Gastrocnemius medialis (tissue), 4 donors: Measurements from ENCODE around the gene MGA. TPM values are rescaled to one million over a fixed set of nuclear protein-coding genes. Genes with fewer than 3 reads are reported as not detected.

Experiments used
- ATAC-seq, 2 donors: fragments of 150-250 bp; one replicate each; pipeline ENCODE4 v1.9.1; 2016
- DNase-seq, 2 donors: peaks; one replicate each; pipeline ENCODE4 v3.0.0-alpha.2; 2019
- H3K27ac ChIP-seq, 4 donors: fragments of 200-600 bp; sonication (generic); 1 replicate in 1 of 4; 2 replicates in 3 of 4; pipeline ENCODE4 v1.5.1; 2016 to 2018; ENCODE audit warnings: mild to moderate bottlenecking in 2 of 4, moderate library complexity in 1 of 4
- H3K27me3 ChIP-seq, 3 donors: fragments of 200-600 bp; sonication (generic) in 2 of 3; 1 replicate in 1 of 3; 2 replicates in 2 of 3; pipeline versions ENCODE4 v1.5.1 to v1.6.0; 2016 to 2019; ENCODE audit warnings: mild to moderate bottlenecking in 1 of 3, moderate library complexity in 1 of 3
- H3K36me3 ChIP-seq, 2 donors: fragments of 200-600 bp; sonication (generic) in 1 of 2; one replicate each; pipeline ENCODE4 v1.5.1; 2017 to 2018
- H3K4me1 ChIP-seq, 2 donors: fragments of 200-600 bp; sonication (generic) in 1 of 2; one replicate each; pipeline ENCODE4 v1.5.1; 2016 to 2017; ENCODE audit warnings: mild to moderate bottlenecking in 2 of 2
- H3K4me3 ChIP-seq, 4 donors: fragments of 200-600 bp; sonication (generic) in 3 of 4; 1 replicate in 1 of 4; 2 replicates in 3 of 4; pipeline ENCODE4 v1.5.1; 2016 to 2019; ENCODE audit warnings: mild to moderate bottlenecking in 2 of 4
- H3K9me3 ChIP-seq, 3 donors: fragments of 200-600 bp; sonication (generic) in 2 of 3; 1 replicate in 1 of 3; 2 replicates in 2 of 3; pipeline ENCODE4 v1.5.1; 2016 to 2019
- CTCF ChIP-seq, 5 experiments: fragments of 450-650 bp in 3 of 5; fragments of 200-600 bp in 2 of 5; sonication (generic) in 2 of 5; IDR thresholded peaks in 4 of 5; conservative IDR thresholded peaks in 1 of 5; 1 replicate in 4 of 5; 2 replicates in 1 of 5; pipeline ENCODE4 v1.5.1; 2016 to 2019; ENCODE audit warnings: antibody characterized with exemption in 5 of 5, mild to moderate bottlenecking in 3 of 5, moderate library complexity in 3 of 5
- POLR2A ChIP-seq, 2 donors: fragments of 450-650 bp; IDR thresholded peaks; one replicate each; pipeline ENCODE4 v1.6.1; 2017; ENCODE audit warnings: antibody characterized with exemption in 2 of 2, mild to moderate bottlenecking in 2 of 2, moderate library complexity in 2 of 2
- in situ Hi-C, 4 donors: fragments of 200-750 bp; cut with MboI; loops; one replicate each; pipeline versions ENCODE4 v1.15.0 to v1.8.0; 2017; ENCODE audit warnings: low sequenced_read_pairs in 4 of 4
- intact Hi-C: fragments of 100-400 bp; cut with DNase I; formaldehyde crosslinking; loops from one replicate; pipeline ENCODE4 v1.15.1; 2023; ENCODE audit warnings: low total_unique reads
- total RNA-seq, 4 donors: library from RNA; depleted of rRNA; stranded (reverse); fragments of >200 nt; gene quantifications; one replicate each; pipeline versions ENCODE4 v1.1.0 to v1.2.3, GENCODE V29; 2016

Gene MGA
- total RNA-seq, 4 donors from 2014 or later, result 17.0 to 27.8 (median 23.6) TPM

DNA sequence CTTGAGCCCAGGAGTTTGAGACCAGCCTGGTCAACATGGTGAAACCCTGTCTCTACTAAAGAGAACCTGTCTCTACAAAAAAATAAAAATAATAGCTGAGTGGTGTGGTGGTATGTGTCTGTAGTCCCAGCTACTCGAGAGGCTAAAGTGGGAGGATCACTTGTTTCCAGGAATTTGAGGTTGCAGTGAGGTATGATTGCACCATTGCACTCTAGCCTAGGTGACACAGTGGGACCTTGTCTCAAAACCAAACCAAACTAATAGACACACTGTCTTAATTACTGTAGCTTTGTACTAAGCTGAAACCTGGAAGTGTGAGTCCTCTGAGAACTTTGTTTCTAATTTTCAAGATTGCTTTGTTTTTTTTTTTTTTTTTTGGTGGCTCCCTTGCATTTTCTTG is 30.4 kb downstream of the MGA start:
- Histone ChIP-seq H3K36me3 (no peaks in the 10 kb centered on the region), H3K4me3 (no peak overlapping the region), H3K4me1 (peaks cover 10 to 18% of the 10 kb centered on the region in 2 donors), H3K9me3 (no peaks in the 10 kb centered on the region), H3K27me3 (no peaks in the 10 kb centered on the region), H3K27ac (no peak overlapping the region)
- DNase-seq (no peak), ATAC-seq (no peak)
- in situ Hi-C loops (no loop called here), intact Hi-C loops (no loop called here)
- TF ChIP-seq POLR2A (IDR thresholded peaks at IDR 0.05) (no peak), CTCF (IDR thresholded peaks at IDR 0.05 in 4 of 5, conservative IDR thresholded peaks at IDR 0.05 in 1 of 5) (no peak)

DNA sequence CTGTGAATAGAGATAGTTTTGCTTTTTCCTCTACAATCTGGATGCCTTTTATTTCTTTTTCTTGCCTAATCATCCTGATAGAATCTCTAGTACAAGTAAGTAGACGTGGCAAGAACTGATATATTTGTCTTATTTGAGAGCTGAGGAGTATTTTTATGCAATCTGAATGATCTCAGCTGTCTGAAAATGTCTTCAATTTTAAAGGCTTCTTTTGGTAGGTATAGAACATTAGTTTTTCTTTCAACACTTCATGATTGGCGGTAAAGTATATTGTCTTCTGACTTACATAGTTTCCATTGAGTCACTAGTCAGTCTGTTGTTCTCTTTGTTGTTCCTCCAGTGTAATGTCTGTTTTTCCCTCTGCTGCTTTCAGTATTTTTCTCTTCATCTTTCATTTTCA is 31.3 kb downstream of the MGA start:
- no peaks in the 10 kb centered on the region for H3K9me3 ChIP-seq
- intact Hi-C loops, result no loop called here
- H3K4me3 ChIP-seq, result no peak overlapping the region
- H3K4me1 ChIP-seq, result peaks cover 10 to 18% of the 10 kb centered on the region in 2 donors
- in situ Hi-C loops, result no loop called here
- peaks cover 0 to 4% of the 10 kb centered on the region in 2 donors for H3K36me3 ChIP-seq
- no peak for TF ChIP-seq POLR2A (IDR thresholded peaks at IDR 0.05)
- TF ChIP-seq CTCF (IDR thresholded peaks at IDR 0.05 in 4 of 5, conservative IDR thresholded peaks at IDR 0.05 in 1 of 5), result no peak
- DNase-seq (no peak), ATAC-seq (no peak)
- no peaks in the 10 kb centered on the region for H3K27me3 ChIP-seq
- H3K27ac ChIP-seq, result no peak overlapping the region

GRCh38 chr15:41692049-41692448 is 31.8 kb downstream of the MGA start:
- in situ Hi-C loops (no loop called here), intact Hi-C loops (no loop called here)
- no peak for ATAC-seq
- no peak overlapping the region for H3K4me3 ChIP-seq
- TF ChIP-seq POLR2A (IDR thresholded peaks at IDR 0.05), result no peak
- TF ChIP-seq CTCF (IDR thresholded peaks at IDR 0.05 in 4 of 5, conservative IDR thresholded peaks at IDR 0.05 in 1 of 5), result no peak
- H3K4me1 ChIP-seq, result peaks cover 10 to 18% of the 10 kb centered on the region in 2 donors
- H3K27ac ChIP-seq, result no peak overlapping the region
- no peaks in the 10 kb centered on the region for H3K27me3 ChIP-seq
- DNase-seq, result no peak
- H3K36me3 ChIP-seq, result peaks cover 0 to 7% of the 10 kb centered on the region in 2 donors
- no peaks in the 10 kb centered on the region for H3K9me3 ChIP-seq

DNA sequence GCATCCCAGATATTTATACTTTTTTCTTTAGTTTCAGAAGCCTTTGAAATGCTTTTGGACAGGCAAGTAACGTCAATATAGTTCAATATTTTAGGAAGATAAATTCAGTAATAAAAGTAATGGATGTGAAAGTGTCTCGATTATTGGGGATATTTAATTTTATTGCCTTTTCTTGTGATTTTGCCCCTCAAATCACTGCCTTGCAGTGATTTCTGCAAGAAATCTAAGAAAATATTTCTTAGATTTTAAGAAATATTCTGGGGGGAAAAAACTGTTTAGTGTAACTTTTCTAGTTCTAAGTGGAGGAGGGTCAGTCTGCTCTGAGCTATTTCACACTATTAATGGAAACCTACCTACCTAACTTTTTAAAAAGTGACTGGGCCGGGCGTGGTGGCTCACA is 33.6 kb downstream of the MGA start:
- H3K27ac ChIP-seq, result no peak overlapping the region
- intact Hi-C loops (no loop called here), in situ Hi-C loops (no loop called here)
- DNase-seq, result no peak
- H3K4me3 ChIP-seq, result no peak overlapping the region
- TF ChIP-seq POLR2A (IDR thresholded peaks at IDR 0.05) (no peak), CTCF (IDR thresholded peaks at IDR 0.05 in 4 of 5, conservative IDR thresholded peaks at IDR 0.05 in 1 of 5) (no peak)
- H3K9me3 ChIP-seq, result no peaks in the 10 kb centered on the region
- no peaks in the 10 kb centered on the region for H3K27me3 ChIP-seq
- peaks cover 0 to 7% of the 10 kb centered on the region in 2 donors for H3K36me3 ChIP-seq
- peaks cover 8 to 10% of the 10 kb centered on the region in 2 donors for H3K4me1 ChIP-seq
- no peak for ATAC-seq

- no peaks in the 10 kb centered on the region for H3K27me3 ChIP-seq
- no peak for DNase-seq
- ATAC-seq, result no peak
- peaks cover 6 to 9% of the 10 kb centered on the region in 2 donors for H3K4me1 ChIP-seq
- intact Hi-C loops (no loop called here), in situ Hi-C loops (no loop called here)
- no peak for TF ChIP-seq POLR2A (IDR thresholded peaks at IDR 0.05)
- no peak for TF ChIP-seq CTCF (IDR thresholded peaks at IDR 0.05 in 4 of 5, conservative IDR thresholded peaks at IDR 0.05 in 1 of 5)
- peaks cover 0 to 7% of the 10 kb centered on the region in 2 donors for H3K36me3 ChIP-seq
- H3K27ac ChIP-seq, result no peak overlapping the region
- H3K9me3 ChIP-seq, result no peaks in the 10 kb centered on the region
- no peak overlapping the region for H3K4me3 ChIP-seq
Measured at GRCh38 chr15:41695750-41696436, 35.7 kb downstream of the MGA start.
